GM23248 (cell line): Measurements from ENCODE around the gene TMEM43. TPM values are rescaled to one million over a fixed set of nuclear protein-coding genes. Genes with fewer than 3 reads are reported as not detected.

Source experiments
- DNase-seq: peaks from one replicate; pipeline ENCODE4 v3.0.0-alpha.2; 2015
- H2AFZ ChIP-seq: fragments of 200-600 bp; sonication (generic); 2 replicates; pipeline ENCODE4 v1.6.1; 2016; ENCODE audit warnings: antibody characterized with exemption
- H3F3A ChIP-seq: fragments of 200-600 bp; sonication (generic); 2 replicates; pipeline ENCODE4 v1.6.1; 2016; ENCODE audit warnings: mild to moderate bottlenecking, antibody characterized with exemption, mixed run types; ENCODE audit not compliant: insufficient read depth
- H3K27ac ChIP-seq: fragments of 200-600 bp; sonication (generic); 2 replicates; pipeline ENCODE4 v1.5.1; 2016; ENCODE audit warnings: mild to moderate bottlenecking
- H3K27me3 ChIP-seq: fragments of 200-600 bp; sonication (generic); replicated peaks from 2 replicates; pipeline ENCODE4 v1.6.1; 2016; ENCODE audit warnings: mild to moderate bottlenecking; ENCODE audit not compliant: insufficient read depth
- H3K36me3 ChIP-seq: fragments of 200-600 bp; sonication (generic); 2 replicates; pipeline ENCODE4 v1.6.1; 2016; ENCODE audit warnings: low read depth, mild to moderate bottlenecking
- H3K4me1 ChIP-seq: fragments of 200-600 bp; sonication (generic); 2 replicates; pipeline ENCODE4 v1.6.1; 2016; ENCODE audit warnings: mild to moderate bottlenecking; ENCODE audit not compliant: insufficient read depth
- H3K4me2 ChIP-seq: fragments of 200-600 bp; sonication (generic); one replicate; pipeline ENCODE4 v1.6.1; 2016; ENCODE audit warnings: mild to moderate bottlenecking; ENCODE audit not compliant: unreplicated experiment
- H3K4me3 ChIP-seq: fragments of 200-600 bp; sonication (generic); 2 replicates; pipeline ENCODE4 v1.5.1; 2016; ENCODE audit warnings: mild to moderate bottlenecking
- H3K79me2 ChIP-seq: fragments of 200-600 bp; sonication (generic); 2 replicates; pipeline ENCODE4 v1.6.1; 2016; ENCODE audit warnings: mild to moderate bottlenecking; ENCODE audit not compliant: insufficient read depth
- H3K9ac ChIP-seq: fragments of 200-600 bp; sonication (generic); 2 replicates; pipeline ENCODE4 v1.6.1; 2016; ENCODE audit warnings: mild to moderate bottlenecking
- H3K9me2 ChIP-seq: fragments of 200-600 bp; sonication (generic); 2 replicates; pipeline ENCODE4 v1.6.1; 2016; ENCODE audit warnings: mixed run types, mild to moderate bottlenecking, moderate library complexity; ENCODE audit not compliant: insufficient read depth
- H3K9me3 ChIP-seq: fragments of 200-600 bp; sonication (generic); one replicate; pipeline ENCODE4 v1.6.1; 2017; ENCODE audit warnings: low read depth
- H4K20me1 ChIP-seq: fragments of 200-600 bp; sonication (generic); 2 replicates; pipeline ENCODE4 v1.6.0; 2016; ENCODE audit not compliant: insufficient read depth
- EZH2 ChIP-seq: fragments of 200-600 bp; sonication (generic); IDR thresholded peaks from 2 replicates; pipeline ENCODE4 v1.6.1; 2018; ENCODE audit warnings: antibody characterized with exemption, mild to moderate bottlenecking; ENCODE audit not compliant: insufficient read depth, poor library complexity, severe bottlenecking
- EZH2phosphoT487 ChIP-seq: fragments of 200-600 bp; sonication (generic); IDR thresholded peaks from 2 replicates; pipeline ENCODE4 v1.6.1; 2018; ENCODE audit warnings: antibody characterized with exemption, moderate library complexity, mild to moderate bottlenecking, low read depth; ENCODE audit not compliant: insufficient read depth
- WGBS, 2 experiments: methylation state at CpG; one replicate each; pipeline ENCODE4 v1.1.6; 2015 to 2017; ENCODE audit warnings: low lambda C conversion rate in 2 of 2, low coverage in 1 of 2; ENCODE audit errors: missing lambda C conversion rate in 2 of 2; 5-methylcytosine and 5-hydroxymethylcytosine counted together
- in situ Hi-C: fragments of 300-500 bp; cut with MboI; formaldehyde crosslinking; loops from 2 replicates; pipeline ENCODE4 v1.15.0; 2020
- polyA plus RNA-seq: library from polyadenylated mRNA; unstranded; fragments of >200 nt; fragmentation: Nextera tagmentation; extraction: Ambion mirVana; gene quantifications from 2 replicates; pipeline ENCODE4 v1.2.1, GENCODE V29; 2016
- total RNA-seq: library from RNA; depleted of rRNA; stranded (reverse); fragments of >200 nt; shearing (Covaris generic); gene quantifications from 2 replicates; pipeline ENCODE4 v1.2.3, GENCODE V29; 2014

The TMEM43 gene
- total and polyA plus RNA-seq, 2 experiments from 2014 or later = 145 to 203 TPM

GRCh38 chr3:14122301-14122700 lies 2.6 kb upstream of the TMEM43 start:
- Histone ChIP-seq H3K36me3 (no peaks in the 10 kb centered on the region), H3K79me2 (peaks cover 56% of the 10 kb centered on the region), H3K27ac (no peak overlapping the region), H3K9me2 (no peaks in the 10 kb centered on the region), H3K9ac (no peak overlapping the region), H3F3A (peaks cover 11% of the 10 kb centered on the region), H3K4me3 (no peak overlapping the region), H2AFZ (no peak overlapping the region), H4K20me1 (no peaks in the 10 kb centered on the region), H3K9me3 (no peaks in the 10 kb centered on the region), H3K4me1 (peaks cover 18% of the 10 kb centered on the region), H3K4me2 (no peak overlapping the region), H3K27me3 (no peaks in the 10 kb centered on the region)
- in situ Hi-C loops = no loop called here
- 86% methylated on average over 3 of the region's 3 CpGs for WGBS, 2 experiments
- TF ChIP-seq EZH2phosphoT487 (no peak), EZH2 (no peak)
- DNase-seq = no peak

- in situ Hi-C loops = no loop called here
- peaks cover 23% of the 10 kb centered on the region for H3K4me1 ChIP-seq
- H4K20me1 ChIP-seq = no peaks in the 10 kb centered on the region; the same call in 1 of the 2 replicates
- 59% methylated on average over 15 of the region's 15 CpGs for WGBS, 2 experiments
- peaks cover 68% of the 10 kb centered on the region for H3K79me2 ChIP-seq
- peak overlapping the region; percentile 89 for H2AFZ ChIP-seq
- no peaks in the 10 kb centered on the region for H3K27me3 ChIP-seq
- peaks cover 11% of the 10 kb centered on the region for H3F3A ChIP-seq
- peak overlapping the region; percentile 95 for H3K4me2 ChIP-seq
- TF ChIP-seq EZH2 (no peak), EZH2phosphoT487 (no peak)
- H3K9me2 ChIP-seq = no peaks in the 10 kb centered on the region
- DNase-seq = no peak
- peak overlapping the region; percentile 92 for H3K4me3 ChIP-seq
- H3K36me3 ChIP-seq = peaks cover 2% of the 10 kb centered on the region
- H3K27ac ChIP-seq = no peak overlapping the region
- H3K9ac ChIP-seq = peak overlapping the region; percentile 93
- no peaks in the 10 kb centered on the region for H3K9me3 ChIP-seq
These were observed 1.3 kb upstream of the TMEM43 start for GRCh38 chr3:14123308-14124222.

GRCh38 chr3:14124223-14124614 lies 633 bp upstream of the TMEM43 start:
- WGBS, 2 experiments = 1% methylated on average over 20 to 37 of the region's 37 CpGs
- Histone ChIP-seq H3K79me2 (peaks cover 69% of the 10 kb centered on the region), H3K9me3 (no peaks in the 10 kb centered on the region), H2AFZ (peak overlapping the region; percentile 89), H4K20me1 (no peaks in the 10 kb centered on the region; the same call in 1 of the 2 replicates), H3K27ac (peak overlapping the region; percentile 10; the same call in 1 of the 2 replicates), H3K9me2 (no peaks in the 10 kb centered on the region), H3K27me3 (no peaks in the 10 kb centered on the region), H3K4me2 (peak overlapping the region; percentile 95), H3K4me1 (peaks cover 23% of the 10 kb centered on the region), H3K9ac (peak overlapping the region; percentile 93), H3K4me3 (peak overlapping the region; percentile 92), H3F3A (peaks cover 11% of the 10 kb centered on the region), H3K36me3 (peaks cover 6% of the 10 kb centered on the region)
- peak; percentile 58 for DNase-seq
- in situ Hi-C loops = no loop called here
- TF ChIP-seq EZH2phosphoT487 = no peak
- TF ChIP-seq EZH2 = no peak

GRCh38 chr3:14125193-14126016 lies 553 bp downstream of the TMEM43 start:
- DNase-seq = peak; percentile 96
- Histone ChIP-seq H3K9ac (peak overlapping the region; percentile 93), H4K20me1 (no peaks in the 10 kb centered on the region; the same call in 1 of the 2 replicates), H3K9me2 (no peaks in the 10 kb centered on the region), H3K4me3 (peak overlapping the region; percentile 92), H3K9me3 (no peaks in the 10 kb centered on the region), H3F3A (peaks cover 11% of the 10 kb centered on the region), H2AFZ (peak overlapping the region; percentile 89), H3K27ac (peak overlapping the region; percentile 91), H3K27me3 (no peaks in the 10 kb centered on the region), H3K4me2 (peak overlapping the region; percentile 84), H3K36me3 (peaks cover 16% of the 10 kb centered on the region), H3K4me1 (peaks cover 23% of the 10 kb centered on the region), H3K79me2 (peaks cover 81% of the 10 kb centered on the region)
- 1 to 2% methylated on average over 43 to 44 of the region's 44 CpGs for WGBS, 2 experiments
- TF ChIP-seq EZH2phosphoT487 = no peak
- no peak for TF ChIP-seq EZH2
- in situ Hi-C loops = no loop called here
